ENCODE data around the gene HSF4.

GRCh38 chr16:67129422-67129821 is 35.1 kb upstream of the HSF4 start:
- TF ChIP-seq CTCF (IDR thresholded peaks at IDR 0.05) (no peak), POLR2A (IDR thresholded peaks at IDR 0.05) (no peak)

Data from esophagus squamous epithelium (tissue), 4 donors.